GM19238 (cell line): ENCODE results near the gene ITLN1.
"Not testable (repeated sequence)": the region's sequence is repeated elsewhere in the genome, so short reads cannot be mapped to it uniquely, and the experiment has no call there.

Experiments
- DNase-seq: peaks from one replicate; pipeline ENCODE4 v3.0.0; 2011; ENCODE audit warnings: low spot score; ENCODE audit not compliant: insufficient read length

ITLN1 gene

GRCh38 chr1:160885042-160885441 is at the start of gene ITLN1:
Gene ITLN1, minus strand, starts transcription at chr1:160885180. Its CDS starts 303 bp downstream, at chr1:160884877.
- DNase-seq: no peak

GRCh38 chr1:160933305-160933704 is 48.3 kb upstream of the ITLN1 start:
- DNase-seq: not testable (repeated sequence)

- no peak for DNase-seq
These were observed 40.8 kb upstream of the ITLN1 start for GRCh38 chr1:160925652-160926244.

- no peak for DNase-seq
These were observed 40.0 kb upstream of the ITLN1 start for GRCh38 chr1:160924791-160925651.

- no peak for DNase-seq
These were observed 31.7 kb upstream of the ITLN1 start for GRCh38 chr1:160916666-160917065.

- not testable (repeated sequence) for DNase-seq
These were observed 28.2 kb upstream of the ITLN1 start for GRCh38 chr1:160913229-160913628.

- no peak for DNase-seq
These were observed 26.9 kb upstream of the ITLN1 start for GRCh38 chr1:160911925-160912324.

GRCh38 chr1:160911441-160911840 is 26.5 kb upstream of the ITLN1 start:
- DNase-seq: no peak

- DNase-seq: no peak
These were observed 25.3 kb upstream of the ITLN1 start for GRCh38 chr1:160910170-160910750.

GRCh38 chr1:160907976-160908375 is 23.0 kb upstream of the ITLN1 start:
- DNase-seq: no peak

- no peak for DNase-seq
These were observed 20.6 kb upstream of the ITLN1 start for GRCh38 chr1:160905617-160905989.

GRCh38 chr1:160904783-160905616 is 20.0 kb upstream of the ITLN1 start:
- DNase-seq: no peak

GRCh38 chr1:160902251-160902650 is 17.3 kb upstream of the ITLN1 start:
- not testable (repeated sequence) for DNase-seq

GRCh38 chr1:160901768-160902167 is 16.8 kb upstream of the ITLN1 start:
- no peak for DNase-seq

GRCh38 chr1:160900683-160901082 is 15.7 kb upstream of the ITLN1 start:
- not testable (repeated sequence) for DNase-seq

- DNase-seq: not testable (repeated sequence)
These were observed 9.6 kb upstream of the ITLN1 start for GRCh38 chr1:160894368-160895135.

GRCh38 chr1:160891474-160891873 is 6.5 kb upstream of the ITLN1 start:
- DNase-seq: no peak

- no peak for DNase-seq
These were observed 3.9 kb upstream of the ITLN1 start for GRCh38 chr1:160888926-160889325.

GRCh38 chr1:160887071-160887470 is 2.1 kb upstream of the ITLN1 start:
- no peak for DNase-seq

GRCh38 chr1:160884579-160884978 is 401 bp downstream of the ITLN1 start:
- no peak for DNase-seq
